KMS-11 (cell line): ENCODE measurements around the gene FBXO2.

Experiments used
- H2AFZ ChIP-seq: fragments of 200-600 bp; sonication (generic); 2 replicates; pipeline ENCODE4 v1.6.1; 2016; ENCODE audit warnings: antibody characterized with exemption, mixed run types, low read depth
- H3K27ac ChIP-seq: fragments of 200-600 bp; sonication (generic); 2 replicates; pipeline ENCODE4 v1.6.1; 2016; ENCODE audit warnings: mild to moderate bottlenecking, mixed run types
- H3K27me3 ChIP-seq: fragments of 200-600 bp; sonication (generic); 2 replicates; pipeline ENCODE4 v1.6.1; 2017; ENCODE audit warnings: mild to moderate bottlenecking, low read depth, mixed run types, moderate library complexity; ENCODE audit not compliant: insufficient read depth
- H3K36me3 ChIP-seq: fragments of 200-600 bp; sonication (generic); 2 replicates; pipeline ENCODE4 v1.6.1; 2017; ENCODE audit warnings: mild to moderate bottlenecking, mixed run types; ENCODE audit not compliant: insufficient read depth
- H3K4me1 ChIP-seq: fragments of 200-600 bp; sonication (generic); 2 replicates; pipeline ENCODE4 v1.6.1; 2016; ENCODE audit warnings: mild to moderate bottlenecking, low read depth, mixed run types; ENCODE audit not compliant: poor library complexity, severe bottlenecking
- H3K4me2 ChIP-seq: fragments of 200-600 bp; sonication (generic); 2 replicates; pipeline ENCODE4 v1.7.0; 2016; ENCODE audit warnings: mild to moderate bottlenecking, mixed run types
- H3K4me3 ChIP-seq: fragments of 200-600 bp; sonication (generic); IDR thresholded peaks from 2 replicates; pipeline ENCODE4 v1.6.1; 2017; ENCODE audit warnings: low read depth, low read length, mixed read lengths; ENCODE audit not compliant: insufficient read depth
- H3K79me2 ChIP-seq: fragments of 200-600 bp; sonication (generic); 2 replicates; pipeline ENCODE4 v1.6.1; 2016; ENCODE audit warnings: low read depth, mixed run types; ENCODE audit not compliant: insufficient read depth
- H3K9ac ChIP-seq: fragments of 200-600 bp; sonication (generic); 2 replicates; pipeline ENCODE4 v1.6.1; 2016; ENCODE audit warnings: mild to moderate bottlenecking, mixed run types
- H4K20me1 ChIP-seq: fragments of 200-600 bp; sonication (generic); 2 replicates; pipeline ENCODE4 v1.6.1; 2016; ENCODE audit warnings: mild to moderate bottlenecking, mixed run types; ENCODE audit not compliant: insufficient read depth
- CTCF ChIP-seq: fragments of 200-600 bp; sonication (generic); conservative IDR thresholded peaks from 2 replicates; pipeline ENCODE4 v1.6.1; 2017; ENCODE audit warnings: low read depth, mild to moderate bottlenecking, antibody characterized with exemption, low read length, moderate library complexity, mixed read lengths

FBXO2 gene

GRCh38 chr1:11650331-11650991 lies 3.8 kb downstream of the FBXO2 start:
- Histone ChIP-seq H3K79me2 (no peaks in the 10 kb centered on the region), H3K4me2 (peak overlapping the region; percentile 85), H3K4me1 (peaks cover 8% of the 10 kb centered on the region), H3K36me3 (no peaks in the 10 kb centered on the region), H4K20me1 (no peaks in the 10 kb centered on the region), H2AFZ (peak overlapping the region; percentile 89), H3K9ac (0 out of 2 replicates have a peak overlapping the region, but pooled peaks have one; percentile 25), H3K4me3 (no peak overlapping the region), H3K27ac (no peak overlapping the region), H3K27me3 (no peaks in the 10 kb centered on the region)
- peak; percentile 58 for TF ChIP-seq CTCF

- H3K79me2 ChIP-seq, result no peaks in the 10 kb centered on the region
- TF ChIP-seq CTCF, result no peak
- H4K20me1 ChIP-seq, result no peaks in the 10 kb centered on the region
- H3K4me1 ChIP-seq, result peaks cover 8% of the 10 kb centered on the region
- peak overlapping the region; percentile 89 for H2AFZ ChIP-seq
- no peak overlapping the region for H3K4me3 ChIP-seq
- H3K27ac ChIP-seq, result no peak overlapping the region
- no peak overlapping the region for H3K9ac ChIP-seq
- H3K36me3 ChIP-seq, result no peaks in the 10 kb centered on the region
- peak overlapping the region; percentile 85; the same call in 1 of the 2 replicates for H3K4me2 ChIP-seq
- no peaks in the 10 kb centered on the region for H3K27me3 ChIP-seq
Observed at GRCh38 chr1:11649624-11650330, 4.5 kb downstream of the FBXO2 start.

- no peak overlapping the region for H3K4me3 ChIP-seq
- no peak for TF ChIP-seq CTCF
Observed at GRCh38 chr1:11649237-11649623, 5.0 kb downstream of the FBXO2 start.

GRCh38 chr1:11648732-11649158 lies 5.5 kb downstream of the FBXO2 start:
- peaks cover 8% of the 10 kb centered on the region for H3K4me1 ChIP-seq
- no peak overlapping the region for H3K9ac ChIP-seq
- no peak overlapping the region for H3K4me3 ChIP-seq
- H4K20me1 ChIP-seq, result no peaks in the 10 kb centered on the region
- no peak for TF ChIP-seq CTCF
- H3K79me2 ChIP-seq, result no peaks in the 10 kb centered on the region
- H3K27ac ChIP-seq, result no peak overlapping the region
- H2AFZ ChIP-seq, result no peak overlapping the region
- no peaks in the 10 kb centered on the region for H3K27me3 ChIP-seq
- H3K36me3 ChIP-seq, result no peaks in the 10 kb centered on the region
- no peak overlapping the region for H3K4me2 ChIP-seq

More at GRCh38 chr1:11649237-11649623, 5.0 kb downstream of the FBXO2 start:
- Histone ChIP-seq H3K4me2 (no peak overlapping the region), H3K27me3 (no peaks in the 10 kb centered on the region), H3K4me1 (peaks cover 8% of the 10 kb centered on the region), H2AFZ (no peak overlapping the region), H3K9ac (no peak overlapping the region), H3K27ac (no peak overlapping the region), H3K79me2 (no peaks in the 10 kb centered on the region), H3K36me3 (no peaks in the 10 kb centered on the region), H4K20me1 (no peaks in the 10 kb centered on the region)
